Measurements from ENCODE around the gene NIT1. TPM values are rescaled to one million over a fixed set of nuclear protein-coding genes. Genes with fewer than 3 reads are reported as not detected.
A peak's percentile ranks its signal among the peaks of the same experiment; 100 is the strongest.

NIT1 gene
- total and polyA plus RNA-seq, 8 donors, result 8.8 to 77.9 (median 24.1) TPM

- intact Hi-C loops (cut with DNase I; ENCODE audit: low total_unique reads), result no loop called here
- peak; percentile 97 to 99 for DNase-seq
- Histone ChIP-seq H3K27me3 (no peaks in the 10 kb centered on the region), H3K36me3 (peaks cover 15 to 76% (median 63%) of the 10 kb centered on the region in 4 donors), H3K4me1 (peaks cover 19 to 59% (median 46%) of the 10 kb centered on the region in 4 donors), H3K9me3 (no peaks in the 10 kb centered on the region), H3K27ac (peak within 1 kb of the TSS; percentile 79 to 91 (median 87)), H3K4me3 (peak within 1 kb of the TSS; percentile 62 to 96 (median 85))
- TF ChIP-seq POLR2AphosphoS5 (IDR thresholded peaks at IDR 0.05) (peak; percentile 57 to 91 (median 81)), CTCF (IDR thresholded peaks at IDR 0.05) (peak in 4 of 7 experiments; percentile 8 to 37 (median 17)), EP300 (IDR thresholded peaks at IDR 0.05) (no peak), POLR2A (IDR thresholded peaks at IDR 0.05) (no peak)
- WGBS, 5 donors, result 0 to 1% (median 0%) methylated on average over 41 to 54 of the region's 54 CpGs
Observed at GRCh38 chr1:161165742-161166668, 48.1 kb downstream of the NIT1 start, which contains the start of gene PPOX. Gene PPOX (plus strand): TSS chr1:161166426. CDS start chr1:161166848, 422 bp downstream.

- Histone ChIP-seq H3K27me3 (no peaks in the 10 kb centered on the region), H3K9me3 (no peaks in the 10 kb centered on the region), H3K36me3 (peaks cover 24 to 76% (median 64%) of the 10 kb centered on the region in 4 donors), H3K4me3 (peak overlapping the region; percentile 62 to 96 (median 85)), H3K27ac (peak overlapping the region; percentile 70 to 91 (median 87)), H3K4me1 (peaks cover 13 to 52% (median 42%) of the 10 kb centered on the region in 4 donors)
- intact Hi-C loops (cut with DNase I; ENCODE audit: low total_unique reads), result no loop called here
- DNase-seq, result peak in 1 of 2 donors; percentile 58
- TF ChIP-seq EP300 (IDR thresholded peaks at IDR 0.05) (no peak), CTCF (IDR thresholded peaks at IDR 0.05) (no peak), POLR2A (IDR thresholded peaks at IDR 0.05) (no peak), POLR2AphosphoS5 (IDR thresholded peaks at IDR 0.05) (no peak)
- 4 to 9% (median 4%) methylated on average over 27 to 33 of the region's 33 CpGs for WGBS, 5 donors
Observed at GRCh38 chr1:161166669-161167548, 49.0 kb downstream of the NIT1 start.

- WGBS, 5 donors, result 87 to 95% (median 93%) methylated on average over 9 of the region's 9 CpGs
- TF ChIP-seq POLR2A (IDR thresholded peaks at IDR 0.05), result no peak
- TF ChIP-seq POLR2AphosphoS5 (IDR thresholded peaks at IDR 0.05), result no peak
- no peak for TF ChIP-seq EP300 (IDR thresholded peaks at IDR 0.05)
- TF ChIP-seq CTCF (IDR thresholded peaks at IDR 0.05), result no peak
- Histone ChIP-seq H3K27ac (no peak overlapping the region), H3K4me1 (peaks cover 18 to 62% (median 47%) of the 10 kb centered on the region in 4 donors), H3K4me3 (no peak overlapping the region), H3K9me3 (no peaks in the 10 kb centered on the region), H3K27me3 (no peaks in the 10 kb centered on the region), H3K36me3 (peaks cover 29 to 76% (median 64%) of the 10 kb centered on the region in 4 donors)
- intact Hi-C loops (cut with DNase I; ENCODE audit: low total_unique reads), result no loop called here
- no peak for DNase-seq
Observed at GRCh38 chr1:161168906-161169305, 51.0 kb downstream of the NIT1 start.

Small RNA genes within 50 kb of the gene (small RNA-seq; reads per million reads assigned to genes)
- 0 reads per million in 4 donors for gene RF01225

Other genes with a start within 250 kb of the NIT1 start
- gene ITLN1, start 232.9 kb upstream of the NIT1 start, total RNA-seq, result 100 to 1,000 TPM in 2 of 5 donors, 10 to 100 TPM in 1, 1 to 10 TPM in 1, not detected in 1; 1.2 to 241 (median 55.3) TPM
- gene ITLN1, start 232.9 kb upstream of the NIT1 start, polyA plus RNA-seq, result 10 to 100 TPM in 1 of 3 donors, 1 to 10 TPM in 2; 1.5 to 10.1 (median 7.6) TPM
- 1 to 10 TPM in 1 of 5 donors, not detected in 4; 4.2 TPM for gene ITLN2, start 163.3 kb upstream of the NIT1 start, total RNA-seq
- under 1 TPM in 1 of 3 donors, not detected in 2; 0.37 TPM for gene ITLN2, start 163.3 kb upstream of the NIT1 start, polyA plus RNA-seq
- gene F11R, start 97.0 kb upstream of the NIT1 start, total RNA-seq, result 100 to 1,000 TPM in 1 of 5 donors, 10 to 100 TPM in 3, 1 to 10 TPM in 1; 7.6 to 130 (median 20.9) TPM
- gene F11R, start 97.0 kb upstream of the NIT1 start, polyA plus RNA-seq, result 10 to 100 TPM; 13.4 to 41.5 (median 29.2) TPM
- gene TSTD1, start 79.1 kb upstream of the NIT1 start, total RNA-seq, result 100 to 1,000 TPM in 1 of 5 donors, 10 to 100 TPM in 3, not detected in 1; 13.2 to 112 (median 42.7) TPM
- 100 to 1,000 TPM; 117 to 186 (median 158) TPM for gene TSTD1, start 79.1 kb upstream of the NIT1 start, polyA plus RNA-seq
- 100 to 1,000 TPM in 1 of 5 donors, 10 to 100 TPM in 3, 1 to 10 TPM in 1; 7.2 to 566 (median 65.2) TPM for gene USF1, start 72.1 kb upstream of the NIT1 start, total RNA-seq
- gene USF1, start 72.1 kb upstream of the NIT1 start, polyA plus RNA-seq, result 10 to 100 TPM; 48.0 to 73.1 (median 55.9) TPM
- 10 to 100 TPM in 3 of 5 donors, 1 to 10 TPM in 2; 2.6 to 28.6 (median 12.9) TPM for gene ARHGAP30, start 48.2 kb upstream of the NIT1 start, total RNA-seq
- gene ARHGAP30, start 48.2 kb upstream of the NIT1 start, polyA plus RNA-seq, result 1 to 10 TPM; 2.8 to 5.5 (median 4.6) TPM
- gene NECTIN4, start 28.5 kb upstream of the NIT1 start, total RNA-seq, result 10 to 100 TPM in 2 of 5 donors, 1 to 10 TPM in 3; 2.0 to 20.3 (median 7.0) TPM
- 10 to 100 TPM in 1 of 3 donors, 1 to 10 TPM in 2; 1.7 to 14.2 (median 2.6) TPM for gene NECTIN4, start 28.5 kb upstream of the NIT1 start, polyA plus RNA-seq
- gene KLHDC9, start 19.7 kb upstream of the NIT1 start, total RNA-seq, result 10 to 100 TPM in 1 of 5 donors, 1 to 10 TPM in 4; 1.3 to 41.4 (median 2.4) TPM
- gene KLHDC9, start 19.7 kb upstream of the NIT1 start, polyA plus RNA-seq, result 1 to 10 TPM; 4.7 to 6.3 (median 5.3) TPM
- gene PFDN2, start 68 bp upstream of the NIT1 start, total RNA-seq, result 10 to 100 TPM in 3 of 5 donors, not detected in 2; 11.6 to 21.3 (median 19.3) TPM
- 100 to 1,000 TPM in 2 of 3 donors, 10 to 100 TPM in 1; 97.5 to 166 (median 122) TPM for gene PFDN2, start 68 bp upstream of the NIT1 start, polyA plus RNA-seq
- 10 to 100 TPM in 3 of 5 donors, 1 to 10 TPM in 2; 2.3 to 35.9 (median 14.3) TPM for gene DEDD, start 14.6 kb downstream of the NIT1 start, total RNA-seq
- gene DEDD, start 14.6 kb downstream of the NIT1 start, polyA plus RNA-seq, result 10 to 100 TPM; 16.5 to 31.9 (median 18.6) TPM
- 10 to 100 TPM in 4 of 5 donors, not detected in 1; 21.9 to 95.1 (median 33.6) TPM for gene UFC1, start 35.9 kb downstream of the NIT1 start, total RNA-seq
- gene UFC1, start 35.9 kb downstream of the NIT1 start, polyA plus RNA-seq, result 100 to 1,000 TPM; 163 to 206 (median 203) TPM
- gene USP21, start 41.4 kb downstream of the NIT1 start, total RNA-seq, result 10 to 100 TPM; 13.6 to 35.3 (median 22.9) TPM
- 10 to 100 TPM; 16.2 to 23.2 (median 16.9) TPM for gene USP21, start 41.4 kb downstream of the NIT1 start, polyA plus RNA-seq
- 10 to 100 TPM in 4 of 5 donors, 1 to 10 TPM in 1; 9.5 to 52.7 (median 44.9) TPM for gene PPOX, start 48.3 kb downstream of the NIT1 start, total RNA-seq
- gene PPOX, start 48.3 kb downstream of the NIT1 start, polyA plus RNA-seq, result 10 to 100 TPM; 16.8 to 32.0 (median 31.6) TPM
- 10 to 100 TPM; 12.2 to 25.8 (median 17.3) TPM for gene B4GALT3, start 59.4 kb downstream of the NIT1 start, total RNA-seq
- gene B4GALT3, start 59.4 kb downstream of the NIT1 start, polyA plus RNA-seq, result 10 to 100 TPM; 17.5 to 21.7 (median 18.8) TPM
- 10 to 100 TPM in 2 of 5 donors, 1 to 10 TPM in 2, under 1 TPM in 1; 0.89 to 20.6 (median 2.8) TPM for gene ADAMTS4, start 80.9 kb downstream of the NIT1 start, total RNA-seq
- 1 to 10 TPM; 1.1 to 4.2 (median 1.4) TPM for gene ADAMTS4, start 80.9 kb downstream of the NIT1 start, polyA plus RNA-seq
- 100 to 1,000 TPM in 2 of 5 donors, 10 to 100 TPM in 2, 1 to 10 TPM in 1; 9.9 to 165 (median 85.7) TPM for gene NDUFS2, start 84.3 kb downstream of the NIT1 start, total RNA-seq
- 10 to 100 TPM; 55.6 to 83.4 (median 81.9) TPM for gene NDUFS2, start 84.3 kb downstream of the NIT1 start, polyA plus RNA-seq
- gene FCER1G, start 97.2 kb downstream of the NIT1 start, total RNA-seq, result 10 to 100 TPM in 2 of 5 donors, 1 to 10 TPM in 2, not detected in 1; 1.4 to 27.0 (median 7.4) TPM
- gene FCER1G, start 97.2 kb downstream of the NIT1 start, polyA plus RNA-seq, result 100 to 1,000 TPM in 1 of 3 donors, 10 to 100 TPM in 2; 35.4 to 101 (median 50.6) TPM
- 1 to 10 TPM in 1 of 5 donors, not detected in 4; 5.3 TPM for gene APOA2, start 105.5 kb downstream of the NIT1 start, total RNA-seq
- gene APOA2, start 105.5 kb downstream of the NIT1 start, polyA plus RNA-seq, result not detected
- gene TOMM40L, start 108.0 kb downstream of the NIT1 start, total RNA-seq, result 1 to 10 TPM in 4 of 5 donors, under 1 TPM in 1; 0.58 to 7.3 (median 5.8) TPM
- gene TOMM40L, start 108.0 kb downstream of the NIT1 start, polyA plus RNA-seq, result 1 to 10 TPM; 7.9 to 9.9 (median 9.8) TPM
- gene NR1I3, start 120.1 kb downstream of the NIT1 start, total RNA-seq, result under 1 TPM in 1 of 5 donors, not detected in 4; 0.55 TPM
- not detected for gene NR1I3, start 120.1 kb downstream of the NIT1 start, polyA plus RNA-seq
- gene PCP4L1, start 140.6 kb downstream of the NIT1 start, total RNA-seq, result 10 to 100 TPM in 2 of 5 donors, not detected in 3; 17.6 to 19.4 TPM
- gene PCP4L1, start 140.6 kb downstream of the NIT1 start, polyA plus RNA-seq, result 10 to 100 TPM in 1 of 3 donors, not detected in 2; 12.6 TPM
- gene MPZ, start 191.9 kb downstream of the NIT1 start, total RNA-seq, result 10 to 100 TPM in 1 of 5 donors, 1 to 10 TPM in 1, not detected in 3; 1.3 to 15.1 TPM
- 1 to 10 TPM; 1.4 to 2.8 (median 2.3) TPM for gene MPZ, start 191.9 kb downstream of the NIT1 start, polyA plus RNA-seq
- gene SDHC, start 196.3 kb downstream of the NIT1 start, total RNA-seq, result 100 to 1,000 TPM in 2 of 5 donors, 10 to 100 TPM in 3; 28.3 to 109 (median 83.1) TPM
- 100 to 1,000 TPM in 2 of 3 donors, 10 to 100 TPM in 1; 70.1 to 165 (median 152) TPM for gene SDHC, start 196.3 kb downstream of the NIT1 start, polyA plus RNA-seq
- not detected for gene CFAP126, start 249.8 kb downstream of the NIT1 start, total RNA-seq
- not detected for gene CFAP126, start 249.8 kb downstream of the NIT1 start, polyA plus RNA-seq